GM23338 (cell line): Measurements from ENCODE around the gene UCKL1.
A peak's percentile ranks its signal among the peaks of the same experiment; 100 is the strongest.

Experiments
- CREB1 ChIP-seq: fragments of 250-450 bp; sonication (Bioruptor Pico); IDR thresholded peaks from 2 replicates; pipeline ENCODE4 v1.5.0; 2020; ENCODE audit warnings: low read depth, mild to moderate bottlenecking, moderate library complexity
- EZH2 ChIP-seq: fragments of 200-600 bp; sonication (generic); IDR thresholded peaks from one replicate; pipeline ENCODE4 v1.8.0; 2017; ENCODE audit warnings: antibody characterized with exemption, mild to moderate bottlenecking, low read depth; ENCODE audit not compliant: unreplicated experiment
- EZH2phosphoT487 ChIP-seq: fragments of 200-600 bp; sonication (generic); IDR thresholded peaks from one replicate; pipeline ENCODE4 v1.8.1; 2018; ENCODE audit warnings: antibody characterized with exemption; ENCODE audit not compliant: unreplicated experiment
- JUNB ChIP-seq: IDR thresholded peaks from one replicate; pipeline ENCODE4 v1.6.1; 2016; ENCODE audit warnings: antibody characterized with exemption; ENCODE audit not compliant: unreplicated experiment
- NANOG ChIP-seq: IDR thresholded peaks from 2 replicates; pipeline ENCODE4 v1.6.1; 2016; ENCODE audit warnings: antibody characterized with exemption, borderline replicate concordance
- POLR2AphosphoS5 ChIP-seq: IDR thresholded peaks from 2 replicates; pipeline ENCODE4 v1.6.1; 2016; ENCODE audit warnings: antibody characterized with exemption, low read depth
- STAT1 ChIP-seq: IDR thresholded peaks from one replicate; pipeline ENCODE4 v1.6.1; 2016; ENCODE audit warnings: antibody characterized with exemption; ENCODE audit not compliant: unreplicated experiment
- ZNF331 ChIP-seq: fragments of 250-450 bp; sonication (Bioruptor Pico); IDR thresholded peaks from 2 replicates; pipeline ENCODE4 v1.5.0; 2020; ENCODE audit warnings: low read depth, mild to moderate bottlenecking, moderate library complexity
- TF ChIP-seq, protein P1 (sequence below), 2 experiments: fragments of 200-600 bp in 1 of 2; sonication (generic) in 1 of 2; conservative IDR thresholded peaks; 2 replicates each; pipeline versions ENCODE4 v1.5.1 to v1.6.1; 2016 to 2017; ENCODE audit warnings: antibody characterized with exemption in 2 of 2, low read depth in 2 of 2, mild to moderate bottlenecking in 2 of 2, moderate library complexity in 1 of 2
- TF ChIP-seq, protein P2 (sequence below): IDR thresholded peaks from one replicate; pipeline ENCODE4 v1.6.1; 2018; ENCODE audit warnings: antibody characterized with exemption; ENCODE audit not compliant: unreplicated experiment

DNA sequence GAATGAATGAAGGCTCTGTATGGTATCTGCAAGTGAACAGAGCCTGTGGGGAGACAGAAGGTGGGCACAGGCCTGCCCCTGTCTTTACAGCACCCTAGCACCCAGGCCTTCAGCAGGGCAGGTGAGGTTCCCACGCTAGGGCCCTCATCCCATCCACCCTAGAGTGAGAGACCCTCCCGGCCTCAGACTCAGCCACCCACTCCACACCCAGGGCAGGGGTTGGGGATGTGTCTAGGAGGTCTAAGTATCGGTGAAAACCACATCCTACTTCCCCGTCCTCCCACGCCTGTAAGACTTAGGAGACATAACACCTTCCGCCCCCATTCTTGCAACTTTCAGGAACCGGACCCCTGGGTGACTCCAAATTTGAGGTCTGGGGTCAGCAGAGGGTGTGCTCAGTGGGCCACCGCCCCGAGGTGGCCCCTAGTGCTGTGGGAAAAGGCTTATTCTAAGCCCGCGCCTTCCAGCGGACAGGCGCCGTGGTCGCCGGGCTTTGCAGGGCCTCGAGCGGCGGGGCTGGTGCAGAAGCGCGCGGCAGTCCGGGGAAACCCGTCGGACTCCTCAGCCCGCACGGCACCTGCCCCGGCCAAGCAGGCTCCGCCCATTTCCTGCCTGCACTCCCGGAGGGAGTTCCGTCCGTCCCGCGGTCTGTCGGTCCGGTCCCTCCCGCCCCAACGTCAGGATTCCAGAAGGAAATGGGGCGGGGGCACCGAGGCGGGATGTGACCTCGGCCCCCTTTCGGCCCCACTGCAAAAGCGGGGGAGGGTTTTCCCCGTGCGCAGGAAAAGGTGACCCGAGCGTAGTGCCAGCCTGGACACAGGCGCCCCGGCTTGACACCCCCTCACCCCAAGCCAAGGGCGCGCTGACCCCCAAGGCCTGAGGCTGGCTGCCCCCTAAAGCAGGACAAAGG, 22.4 kb upstream of the UCKL1 start:
- TF ChIP-seq, protein P1, sequence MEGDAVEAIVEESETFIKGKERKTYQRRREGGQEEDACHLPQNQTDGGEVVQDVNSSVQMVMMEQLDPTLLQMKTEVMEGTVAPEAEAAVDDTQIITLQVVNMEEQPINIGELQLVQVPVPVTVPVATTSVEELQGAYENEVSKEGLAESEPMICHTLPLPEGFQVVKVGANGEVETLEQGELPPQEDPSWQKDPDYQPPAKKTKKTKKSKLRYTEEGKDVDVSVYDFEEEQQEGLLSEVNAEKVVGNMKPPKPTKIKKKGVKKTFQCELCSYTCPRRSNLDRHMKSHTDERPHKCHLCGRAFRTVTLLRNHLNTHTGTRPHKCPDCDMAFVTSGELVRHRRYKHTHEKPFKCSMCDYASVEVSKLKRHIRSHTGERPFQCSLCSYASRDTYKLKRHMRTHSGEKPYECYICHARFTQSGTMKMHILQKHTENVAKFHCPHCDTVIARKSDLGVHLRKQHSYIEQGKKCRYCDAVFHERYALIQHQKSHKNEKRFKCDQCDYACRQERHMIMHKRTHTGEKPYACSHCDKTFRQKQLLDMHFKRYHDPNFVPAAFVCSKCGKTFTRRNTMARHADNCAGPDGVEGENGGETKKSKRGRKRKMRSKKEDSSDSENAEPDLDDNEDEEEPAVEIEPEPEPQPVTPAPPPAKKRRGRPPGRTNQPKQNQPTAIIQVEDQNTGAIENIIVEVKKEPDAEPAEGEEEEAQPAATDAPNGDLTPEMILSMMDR (conservative IDR thresholded peaks at IDR 0.05; ENCODE audit: low read depth in 2 of 2): no peak
- TF ChIP-seq, protein P2, sequence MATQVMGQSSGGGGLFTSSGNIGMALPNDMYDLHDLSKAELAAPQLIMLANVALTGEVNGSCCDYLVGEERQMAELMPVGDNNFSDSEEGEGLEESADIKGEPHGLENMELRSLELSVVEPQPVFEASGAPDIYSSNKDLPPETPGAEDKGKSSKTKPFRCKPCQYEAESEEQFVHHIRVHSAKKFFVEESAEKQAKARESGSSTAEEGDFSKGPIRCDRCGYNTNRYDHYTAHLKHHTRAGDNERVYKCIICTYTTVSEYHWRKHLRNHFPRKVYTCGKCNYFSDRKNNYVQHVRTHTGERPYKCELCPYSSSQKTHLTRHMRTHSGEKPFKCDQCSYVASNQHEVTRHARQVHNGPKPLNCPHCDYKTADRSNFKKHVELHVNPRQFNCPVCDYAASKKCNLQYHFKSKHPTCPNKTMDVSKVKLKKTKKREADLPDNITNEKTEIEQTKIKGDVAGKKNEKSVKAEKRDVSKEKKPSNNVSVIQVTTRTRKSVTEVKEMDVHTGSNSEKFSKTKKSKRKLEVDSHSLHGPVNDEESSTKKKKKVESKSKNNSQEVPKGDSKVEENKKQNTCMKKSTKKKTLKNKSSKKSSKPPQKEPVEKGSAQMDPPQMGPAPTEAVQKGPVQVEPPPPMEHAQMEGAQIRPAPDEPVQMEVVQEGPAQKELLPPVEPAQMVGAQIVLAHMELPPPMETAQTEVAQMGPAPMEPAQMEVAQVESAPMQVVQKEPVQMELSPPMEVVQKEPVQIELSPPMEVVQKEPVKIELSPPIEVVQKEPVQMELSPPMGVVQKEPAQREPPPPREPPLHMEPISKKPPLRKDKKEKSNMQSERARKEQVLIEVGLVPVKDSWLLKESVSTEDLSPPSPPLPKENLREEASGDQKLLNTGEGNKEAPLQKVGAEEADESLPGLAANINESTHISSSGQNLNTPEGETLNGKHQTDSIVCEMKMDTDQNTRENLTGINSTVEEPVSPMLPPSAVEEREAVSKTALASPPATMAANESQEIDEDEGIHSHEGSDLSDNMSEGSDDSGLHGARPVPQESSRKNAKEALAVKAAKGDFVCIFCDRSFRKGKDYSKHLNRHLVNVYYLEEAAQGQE: no peak
- TF ChIP-seq EZH2phosphoT487 (no peak), EZH2 (no peak), CREB1 (CRISPR knock-in tag) (no peak), POLR2AphosphoS5 (peak; percentile 64; the same call in 1 of the 2 replicates), JUNB (no peak), NANOG (no peak), ZNF331 (CRISPR knock-in tag) (no peak), STAT1 (no peak)
